ENCODE measurements around the gene SPINT1.
"Not testable (repeated sequence)": the region's sequence is repeated elsewhere in the genome, so short reads cannot be mapped to it uniquely, and the experiment has no call there.

SPINT1 gene

DNA sequence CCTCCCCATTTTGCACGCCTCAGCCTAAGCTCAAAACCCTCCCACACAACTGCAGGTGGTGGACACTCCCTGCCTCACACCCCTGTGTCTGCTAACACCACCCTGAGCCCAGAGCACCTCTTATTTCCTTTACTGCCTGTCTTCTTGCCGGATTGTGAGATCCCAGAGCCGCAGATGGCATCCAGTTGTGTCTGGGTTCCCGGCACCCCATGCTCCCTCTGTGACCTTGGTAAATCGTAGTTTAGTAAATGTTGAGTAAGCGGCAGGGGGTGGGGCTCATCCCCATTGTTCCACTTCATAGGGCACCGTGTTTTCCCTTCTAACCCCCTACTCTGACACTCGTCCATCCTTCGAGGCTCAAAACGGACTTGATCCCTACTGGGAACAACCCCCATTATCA is 14.9 kb downstream of the SPINT1 start:
- no peak for DNase-seq (ENCODE audit: low spot score)

DNA sequence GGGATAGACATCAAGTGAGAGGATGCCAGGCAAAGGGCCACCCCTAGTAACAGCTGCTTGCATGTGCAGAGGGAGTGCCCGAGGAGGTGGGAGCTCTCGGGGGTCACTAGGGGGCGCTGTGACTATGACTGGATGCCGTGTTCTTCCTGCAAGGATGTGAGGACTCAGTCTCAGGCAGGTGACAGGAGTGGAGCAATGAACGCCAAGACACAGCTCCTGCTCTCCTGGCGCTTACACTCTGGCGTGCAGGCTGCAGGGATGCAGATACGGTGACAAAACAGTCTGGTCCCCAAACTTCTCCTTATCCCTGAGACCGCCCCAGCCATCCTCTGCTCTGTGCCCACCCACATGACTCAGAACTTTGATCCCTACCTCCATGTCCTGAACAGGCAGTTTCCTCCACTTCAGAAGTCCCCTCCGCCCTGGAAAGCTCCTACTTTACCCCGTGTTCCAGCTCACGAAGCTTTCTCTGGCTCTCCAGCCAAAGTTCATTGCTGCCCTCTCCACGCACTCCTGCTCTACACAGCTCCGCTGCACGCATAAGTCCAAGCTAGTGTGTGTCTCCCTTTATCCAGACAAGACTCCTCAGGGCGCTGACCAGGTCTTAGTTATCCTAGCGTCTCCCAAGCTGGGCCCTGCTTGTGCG is 15.5 kb downstream of the SPINT1 start:
- no peak for DNase-seq (ENCODE audit: low spot score)

DNA sequence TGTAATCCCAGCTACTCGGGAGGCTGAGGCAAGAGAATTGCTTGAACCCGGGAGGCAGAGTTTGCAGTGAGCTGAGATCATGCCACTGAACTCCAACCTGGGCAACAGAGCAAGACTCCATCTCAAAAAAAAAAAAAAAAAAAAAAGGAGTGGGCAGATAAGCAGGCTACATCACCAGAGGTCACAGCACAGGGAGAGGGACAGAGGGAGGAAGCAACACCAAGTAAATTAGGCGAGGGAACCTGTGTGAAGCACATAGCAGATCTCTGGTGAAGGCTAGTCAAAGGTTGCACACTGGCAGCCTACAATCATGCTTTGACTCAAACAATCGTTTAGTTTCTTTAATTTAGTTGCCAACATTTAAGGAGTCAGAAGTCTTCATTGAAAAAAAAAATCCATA is 17.3 kb downstream of the SPINT1 start:
- not testable (repeated sequence) for DNase-seq (ENCODE audit: low spot score)

DNA sequence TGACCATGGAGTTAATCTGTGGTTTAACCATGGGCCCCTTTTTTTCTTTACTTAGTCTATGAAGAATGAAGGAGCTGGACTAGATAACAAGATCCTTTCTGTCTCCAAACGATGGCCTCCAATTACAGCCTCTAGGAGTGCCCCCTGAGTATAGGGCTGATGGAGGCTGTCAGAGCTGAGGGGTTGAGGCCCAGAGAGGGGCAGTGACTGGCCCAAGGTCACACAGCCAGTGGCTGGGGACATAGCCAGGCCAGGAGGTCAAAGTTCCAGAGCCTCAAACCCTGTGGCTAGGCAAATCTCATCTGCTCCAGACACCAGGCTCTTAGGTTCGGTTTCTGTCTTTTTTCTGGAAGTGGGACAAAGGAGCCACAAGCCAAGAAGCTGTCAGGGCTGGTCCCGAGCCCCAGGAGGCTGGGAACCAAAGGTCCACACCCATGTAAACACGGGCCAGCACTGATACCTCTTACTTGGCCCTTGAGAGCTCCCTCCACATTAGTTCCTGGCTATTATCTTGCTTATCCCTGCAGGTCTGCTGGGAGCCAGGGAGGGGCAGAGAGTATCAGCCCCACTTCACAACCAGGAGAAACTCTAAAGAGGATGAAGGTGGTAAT is 19.9 kb downstream of the SPINT1 start:
- no peak for DNase-seq (ENCODE audit: low spot score)

DNA sequence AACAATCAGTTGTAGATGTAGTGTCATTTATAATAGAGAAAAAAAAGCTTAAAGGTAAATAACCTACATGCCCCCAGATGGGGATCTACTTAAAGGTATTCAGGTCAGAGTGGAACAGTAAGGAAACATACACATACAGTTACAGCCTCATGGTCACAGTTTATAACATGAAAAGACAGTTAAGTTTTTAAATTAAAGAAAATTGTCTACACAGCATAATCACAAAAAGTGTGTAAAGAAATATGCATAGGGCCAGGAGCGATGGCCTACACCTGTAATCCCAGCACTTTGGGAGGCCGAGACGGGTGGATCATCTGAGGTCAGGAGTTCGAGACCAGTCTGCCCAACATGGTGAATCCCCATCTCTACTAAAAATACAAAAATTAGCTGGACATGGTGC is 23.4 kb downstream of the SPINT1 start:
- no peak for DNase-seq (ENCODE audit: low spot score)

DNA sequence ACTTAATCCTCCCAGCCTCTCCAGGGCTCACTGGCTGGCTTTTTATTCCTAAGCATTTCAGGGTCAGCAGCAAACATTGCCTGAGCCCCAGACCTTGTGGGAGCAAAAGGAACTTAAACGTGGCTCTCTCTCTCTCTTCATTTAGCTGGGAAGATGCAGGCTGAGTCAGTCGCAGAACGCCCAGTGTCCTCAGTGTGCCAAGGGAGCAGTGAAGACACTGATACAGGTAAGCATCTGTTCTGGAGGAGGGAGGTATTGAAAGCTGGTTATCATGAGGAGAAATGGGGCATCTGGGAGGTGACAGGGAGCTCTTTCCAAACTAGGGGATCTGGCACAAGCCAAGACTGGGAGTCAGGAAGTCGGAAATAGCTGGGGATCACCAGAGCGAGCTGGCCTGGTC is 25.8 kb downstream of the SPINT1 start:
- DNase-seq (ENCODE audit: low spot score): no peak

DNA sequence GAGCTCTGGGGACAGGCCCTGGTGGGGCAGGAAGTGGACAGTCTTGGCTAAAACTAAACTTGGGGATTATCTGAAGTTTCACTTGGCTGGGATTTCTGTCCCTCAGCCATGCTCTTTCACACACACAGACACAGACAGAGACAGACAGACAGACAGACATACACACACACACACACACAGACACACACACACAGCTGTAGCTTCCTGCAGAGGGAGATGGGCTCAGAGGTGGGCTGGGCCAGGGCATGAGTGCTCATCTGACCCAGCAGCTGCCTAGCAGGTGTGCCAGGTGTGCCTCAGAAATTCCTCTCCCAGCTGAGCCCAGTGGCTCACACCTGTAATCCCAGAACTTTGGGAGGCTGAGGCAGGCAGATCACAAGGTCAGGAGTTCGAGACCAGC is 26.9 kb downstream of the SPINT1 start:
- no peak for DNase-seq (ENCODE audit: low spot score)

DNA sequence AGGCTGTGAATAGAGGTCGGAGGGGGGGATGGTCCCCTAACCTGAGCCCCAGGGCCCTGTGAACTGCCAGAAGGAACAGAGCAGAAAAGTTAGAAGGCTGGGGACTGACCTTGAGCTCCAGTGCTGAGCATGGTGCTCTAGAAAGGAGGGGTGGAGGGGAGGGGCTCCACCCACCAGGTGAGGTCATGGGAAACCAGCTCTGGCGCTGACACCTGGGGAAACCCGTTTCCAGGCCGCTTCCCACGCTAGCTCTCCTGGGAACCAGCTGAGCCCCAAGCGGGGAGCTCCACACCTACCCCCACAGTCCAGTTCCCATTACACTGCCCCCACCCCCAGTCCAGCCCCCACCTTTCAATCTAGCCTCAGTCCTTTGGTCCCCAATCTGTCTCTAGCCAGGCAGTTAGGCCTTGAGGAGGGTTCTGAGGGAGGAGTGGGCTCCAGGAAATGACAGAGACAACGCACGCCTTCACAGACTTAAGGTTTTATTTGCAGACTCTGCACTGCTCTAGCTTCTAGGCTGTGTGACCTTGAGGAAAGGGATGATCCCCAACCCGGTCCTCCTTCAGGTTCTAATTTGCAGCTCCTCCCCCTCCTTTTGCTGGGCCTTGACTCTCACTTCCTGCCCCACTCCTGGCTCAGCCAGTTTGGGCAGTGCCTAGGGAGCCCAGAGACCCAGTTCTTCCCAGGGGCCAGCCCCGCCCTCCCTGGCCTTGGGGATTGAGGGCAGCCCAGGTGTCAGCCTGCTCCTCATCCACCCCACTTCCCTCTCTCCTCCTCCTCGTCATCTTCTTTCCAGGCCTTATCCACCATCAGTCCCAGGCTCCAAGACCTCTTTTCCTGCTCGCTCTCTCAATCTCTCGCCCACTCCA is 28.1 kb downstream of the SPINT1 start:
- no peak for DNase-seq (ENCODE audit: low spot score)

DNA sequence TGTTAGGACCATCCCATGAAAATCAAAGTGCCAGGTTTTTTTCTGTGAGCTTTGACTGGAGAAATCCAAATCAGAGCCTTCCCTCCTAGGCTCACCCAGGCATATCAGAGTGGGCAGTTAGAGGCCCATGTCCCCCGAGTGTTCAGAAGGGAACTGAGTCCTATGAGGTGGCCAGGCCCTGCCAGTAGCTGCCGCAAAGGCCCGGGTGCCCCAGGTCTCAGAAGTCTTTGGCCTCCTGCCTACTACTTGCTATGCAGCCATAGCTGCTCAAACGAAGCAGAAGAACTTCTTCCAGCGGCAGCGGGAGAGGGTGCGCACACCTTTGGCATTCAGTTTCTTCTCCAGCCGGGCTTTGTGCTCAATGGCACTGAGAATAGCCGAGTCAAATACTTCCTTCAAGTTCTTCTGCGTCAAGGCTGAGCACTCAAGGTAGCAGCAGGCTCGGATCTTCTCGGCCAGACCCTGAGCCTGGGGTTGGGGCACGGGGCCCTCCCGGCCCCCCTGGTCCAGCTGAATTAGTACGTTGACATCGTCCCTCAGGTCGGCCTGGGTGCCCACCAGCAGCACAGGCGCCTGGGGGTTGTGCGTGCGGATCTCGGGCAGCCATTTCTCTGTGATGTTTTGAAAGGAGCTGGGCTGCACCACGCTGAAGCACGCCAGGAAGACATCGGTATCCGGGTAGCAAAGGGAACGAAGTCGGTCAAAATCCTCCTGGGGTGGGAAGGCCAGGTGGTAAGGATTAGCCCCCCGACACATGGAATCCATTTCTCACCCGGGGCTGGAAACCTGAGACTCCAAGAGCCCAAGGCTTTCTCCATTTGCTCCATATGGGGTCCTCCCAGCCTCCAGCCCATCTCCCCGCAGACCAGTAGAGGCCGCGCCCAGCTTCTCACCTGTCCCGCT is 29.2 kb downstream of the SPINT1 start:
- no peak for DNase-seq (ENCODE audit: low spot score)

DNA sequence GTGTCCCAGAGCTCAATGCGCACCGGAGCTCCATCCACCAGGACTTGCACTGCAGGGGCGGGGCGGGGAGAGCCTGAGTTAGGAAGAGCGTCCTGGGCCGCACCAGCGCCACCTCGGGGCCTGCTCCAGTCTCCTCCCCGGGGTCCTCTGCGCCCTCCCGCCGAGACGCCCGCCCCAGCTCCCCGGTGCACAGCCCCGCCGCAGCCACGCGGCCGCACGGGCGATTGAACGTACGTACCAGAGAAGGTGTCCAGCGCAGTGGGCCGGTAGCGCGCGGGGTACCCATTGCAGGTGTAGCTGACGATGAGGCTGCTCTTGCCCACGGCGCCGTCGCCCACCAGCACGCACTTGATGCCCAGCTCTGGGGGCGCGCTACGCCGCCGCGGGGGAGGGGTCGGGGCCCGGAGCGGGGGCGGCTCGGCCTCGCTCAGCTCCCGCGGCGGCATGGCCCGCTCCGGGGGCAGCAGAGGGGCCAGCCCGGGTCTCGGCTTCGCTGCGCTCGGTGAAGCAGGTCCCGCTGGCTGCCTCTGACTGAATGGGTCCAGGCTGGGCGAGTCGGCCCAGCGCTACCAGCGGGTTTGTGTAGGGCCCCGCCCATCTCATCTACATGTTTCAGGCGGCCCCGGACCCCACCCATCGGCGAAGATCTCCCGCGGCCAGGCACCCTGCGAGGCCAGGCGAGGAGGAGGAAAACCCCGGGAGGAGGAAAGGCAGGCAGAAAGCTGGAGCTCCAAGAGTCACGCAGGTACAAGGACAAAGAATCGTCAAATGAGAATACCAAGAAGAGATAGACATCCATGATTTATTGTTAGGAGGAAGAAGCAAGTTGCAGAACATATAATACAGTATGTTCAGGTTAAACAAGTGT is 30.1 kb downstream of the SPINT1 start, which contains the start of gene RHOV:
Gene RHOV, minus strand, starts transcription at position 541 of the 868 bp plus-strand sequence. Its CDS starts 95 bp downstream, at position 446.
- no peak for DNase-seq (ENCODE audit: low spot score)

DNA sequence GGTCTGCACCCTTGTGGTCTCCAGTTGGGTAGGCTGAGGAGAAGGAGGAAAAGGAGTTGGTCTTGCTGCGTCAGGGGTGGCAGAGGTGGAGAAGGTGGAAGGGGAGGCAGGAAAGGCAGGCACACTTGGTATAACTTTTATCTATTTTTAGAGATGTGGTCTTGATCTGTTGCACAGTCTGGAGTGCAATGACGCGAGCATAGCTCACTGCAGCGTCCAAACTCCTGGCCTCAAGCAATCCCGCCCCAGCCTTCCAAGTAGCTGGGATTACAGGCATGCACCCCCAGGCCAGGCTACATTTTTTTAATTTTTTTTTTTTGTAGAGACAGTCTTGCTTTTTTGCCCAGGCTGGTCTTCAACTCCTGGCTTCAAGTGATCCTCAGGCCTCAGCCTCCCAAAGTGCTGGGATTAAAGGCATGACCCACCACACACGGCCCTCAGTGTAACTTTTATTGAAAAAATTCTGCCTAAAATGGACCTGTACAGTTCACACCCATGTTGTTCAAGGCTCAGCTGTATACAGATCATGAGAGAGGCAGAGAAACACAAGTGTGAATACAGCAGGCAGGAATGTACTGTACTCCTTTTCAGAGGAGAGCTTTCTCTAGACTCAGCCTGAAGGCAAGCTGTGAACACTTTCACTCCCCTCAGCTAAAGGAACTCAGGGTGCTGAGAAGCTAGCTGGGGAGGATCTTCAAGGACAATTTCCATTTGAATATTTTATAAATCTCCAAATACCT is 32.3 kb downstream of the SPINT1 start:
- no peak for DNase-seq (ENCODE audit: low spot score)

DNA sequence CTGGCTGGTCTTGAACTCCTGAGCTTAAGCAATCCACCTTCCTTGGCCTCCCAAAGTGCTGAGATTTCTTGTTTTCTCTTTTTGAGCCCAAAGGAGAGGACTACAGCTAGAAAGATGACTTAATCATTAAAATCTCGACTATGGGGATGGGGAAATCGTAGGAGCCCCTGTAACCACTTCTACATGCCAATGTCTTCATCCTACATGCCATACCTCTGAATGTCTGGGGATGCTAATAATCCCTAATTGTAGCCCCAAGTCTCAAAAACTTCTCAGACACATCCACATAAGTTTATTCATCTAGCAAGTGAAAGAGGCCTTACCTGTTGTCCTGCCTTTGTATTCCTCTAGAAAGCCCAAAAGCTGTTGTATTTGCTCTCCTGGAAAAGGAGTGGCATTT is 33.8 kb downstream of the SPINT1 start:
- no peak for DNase-seq (ENCODE audit: low spot score)

DNA sequence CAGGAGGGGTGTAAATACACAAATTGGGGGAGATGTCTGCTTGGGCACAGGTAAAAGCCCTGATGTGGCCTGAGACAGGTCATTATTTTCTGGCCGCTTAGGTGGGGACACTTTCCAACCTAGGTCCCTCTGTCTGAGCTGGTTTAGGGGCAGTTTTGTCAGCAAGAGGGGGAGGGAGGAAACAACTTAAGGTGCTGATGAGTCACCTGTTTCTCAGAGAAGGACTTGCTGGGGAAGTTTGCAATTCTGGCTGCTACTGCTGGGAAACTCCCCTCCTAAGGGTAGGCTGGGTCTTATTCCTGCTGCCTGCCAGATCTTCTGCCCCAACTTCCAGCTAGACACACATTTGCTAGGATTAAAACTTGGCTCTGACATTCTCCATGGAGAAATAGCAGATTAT is 34.9 kb downstream of the SPINT1 start:
- no peak for DNase-seq (ENCODE audit: low spot score)

DNA sequence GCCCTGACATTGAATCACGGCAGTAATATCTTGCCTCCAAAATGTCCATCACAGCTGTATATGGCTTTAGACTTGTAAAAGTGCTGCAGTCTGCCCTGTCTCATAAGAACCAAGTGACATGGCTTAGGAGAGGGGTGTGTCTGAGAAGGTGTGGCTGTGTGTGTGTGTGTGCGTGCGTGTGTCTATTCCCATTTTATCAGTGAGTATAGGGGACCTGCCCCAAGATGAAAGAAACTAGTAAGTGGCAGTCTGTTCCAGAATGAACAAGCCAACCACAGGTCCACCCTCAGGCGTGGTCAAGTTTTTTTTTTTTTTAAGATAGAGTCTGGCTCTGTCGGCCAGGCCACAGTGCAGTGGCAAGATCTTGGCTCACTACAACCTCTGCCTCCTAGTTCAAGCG is 35.8 kb downstream of the SPINT1 start:
- DNase-seq (ENCODE audit: low spot score): no peak

DNA sequence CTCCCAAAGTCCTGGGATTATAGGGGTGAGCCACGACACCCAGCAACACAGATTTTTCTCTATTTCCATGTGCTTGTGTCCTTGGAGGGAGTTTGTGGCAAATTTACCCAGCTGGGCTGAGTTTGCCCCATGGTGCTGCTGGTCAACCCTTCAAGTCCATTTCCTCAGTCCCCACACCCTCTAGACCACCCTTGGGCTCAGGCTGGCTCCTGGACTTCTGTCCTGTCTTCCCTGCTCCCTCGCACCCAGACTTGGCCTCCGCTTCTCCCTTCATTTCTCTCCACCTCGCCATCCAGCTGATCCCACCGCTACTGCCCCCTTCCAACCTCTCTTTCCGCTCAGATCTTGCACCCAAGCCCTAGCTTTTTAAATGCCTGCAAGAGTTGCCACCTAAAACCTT is 37.5 kb downstream of the SPINT1 start:
- DNase-seq (ENCODE audit: low spot score): no peak

DNA sequence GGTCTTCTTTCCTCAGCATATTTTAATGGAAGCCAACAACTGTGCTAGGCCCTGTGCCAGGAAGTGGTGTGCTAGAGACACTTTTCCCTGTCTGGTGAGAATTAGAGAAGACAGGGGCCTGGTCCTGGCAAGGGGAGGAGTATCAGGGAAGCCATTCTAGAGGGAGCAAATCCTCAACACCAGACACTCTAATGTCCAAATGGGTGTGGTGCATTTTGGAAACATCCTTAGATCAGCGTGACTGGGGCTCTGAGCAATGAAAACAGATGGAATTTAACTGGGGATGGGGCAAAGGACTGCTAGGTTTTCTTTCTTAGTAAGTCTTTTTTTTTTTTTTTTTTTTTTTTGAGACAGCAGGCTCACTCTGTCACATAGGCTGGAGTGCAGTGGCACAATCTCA is 42.7 kb downstream of the SPINT1 start:
- DNase-seq (ENCODE audit: low spot score): no peak

DNA sequence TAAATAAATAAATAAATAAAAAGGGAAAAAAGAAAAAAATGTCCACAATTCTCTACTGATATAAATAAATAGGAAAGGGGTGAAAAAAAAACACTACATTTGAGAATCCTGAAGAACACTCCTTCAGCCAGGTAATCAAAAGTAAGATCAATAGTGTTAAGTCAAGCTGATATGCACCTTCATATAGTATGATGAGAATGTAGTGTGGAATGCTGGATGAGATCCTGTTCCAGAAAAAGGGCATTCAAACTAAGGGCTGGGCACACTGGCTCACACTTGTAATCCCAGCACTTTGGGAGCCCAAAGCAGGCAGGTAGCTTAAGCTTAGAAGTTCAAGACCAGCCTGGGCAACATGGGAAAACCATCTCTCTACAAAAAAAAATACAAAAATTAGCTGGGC is 45.3 kb downstream of the SPINT1 start:
- DNase-seq (ENCODE audit: low spot score): no peak

DNA sequence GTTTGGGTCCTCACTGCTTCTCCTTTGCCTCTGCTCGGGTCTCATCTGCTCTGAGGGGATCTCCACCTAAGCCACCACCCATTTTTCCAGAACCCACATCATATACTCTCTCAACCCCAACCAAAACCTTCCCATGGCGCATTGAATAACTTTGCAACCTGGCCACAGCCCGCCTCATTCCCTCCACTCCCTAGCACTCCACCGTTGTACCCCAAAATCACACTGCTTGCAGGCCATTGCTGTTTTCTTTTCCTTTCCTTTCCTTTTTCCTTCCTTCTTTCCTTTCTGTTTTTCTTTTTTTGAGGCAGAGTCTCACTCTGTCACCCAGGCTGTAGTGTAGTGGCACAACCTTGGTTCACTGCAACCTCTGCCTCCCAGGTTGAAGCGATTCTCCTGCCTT is 47.3 kb downstream of the SPINT1 start:
- DNase-seq (ENCODE audit: low spot score): no peak

DNA sequence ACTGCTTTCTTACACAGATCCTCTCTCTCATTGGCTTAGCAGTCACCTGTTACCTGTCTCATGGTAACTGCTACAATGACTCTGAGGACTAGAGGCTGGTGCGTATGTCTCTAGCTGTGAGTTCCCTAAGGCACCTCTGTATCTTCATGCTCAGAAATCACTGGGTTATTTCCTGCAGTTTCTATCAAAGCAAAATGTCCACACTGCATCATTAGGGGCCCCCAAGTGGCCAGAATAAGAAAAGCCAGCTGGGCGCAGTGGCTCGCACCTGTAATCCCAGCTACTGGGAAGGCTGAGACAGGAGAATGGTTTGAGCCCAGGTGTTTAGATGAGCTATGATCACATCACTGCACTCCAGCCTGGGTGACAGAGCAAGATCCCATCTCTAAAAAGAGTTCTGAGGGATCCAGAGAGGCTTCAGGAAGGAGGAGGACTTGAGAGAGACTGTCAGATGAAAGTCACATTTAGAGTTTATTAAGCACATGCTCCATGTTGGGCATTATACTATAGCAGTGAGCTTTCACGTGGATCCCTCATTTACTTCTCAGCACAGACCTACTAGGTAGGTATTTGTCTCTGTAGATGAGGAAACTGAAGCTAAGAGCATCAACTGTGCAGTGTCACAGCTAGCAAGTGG is 48.1 kb downstream of the SPINT1 start:
- DNase-seq (ENCODE audit: low spot score): no peak

DNA sequence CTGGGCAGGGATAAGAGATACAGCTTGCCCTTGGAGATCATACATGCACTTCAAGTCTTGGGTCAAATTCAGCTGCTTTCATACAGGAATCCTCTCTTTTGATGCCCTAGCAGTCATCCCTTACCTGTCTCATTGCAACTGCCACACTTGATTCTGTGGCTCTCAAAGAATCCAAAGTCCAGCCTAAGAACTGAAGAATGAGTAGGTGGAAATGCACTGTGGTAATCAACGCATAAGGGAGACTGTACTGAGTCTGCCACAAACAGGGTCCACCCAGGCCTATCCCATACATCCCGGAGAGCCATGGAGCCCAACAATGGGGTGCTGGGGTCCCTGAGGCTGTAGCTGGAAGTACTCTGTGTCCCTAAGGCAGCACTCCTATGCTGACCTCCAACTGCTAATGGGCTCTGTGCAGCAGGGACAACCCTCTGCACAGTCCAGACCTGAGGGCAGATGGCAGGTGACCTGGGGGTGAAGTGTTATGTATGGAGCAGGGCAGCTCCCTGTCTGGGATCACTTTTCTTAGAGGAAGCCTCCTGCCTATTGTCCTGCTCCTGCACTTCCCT is 48.7 kb downstream of the SPINT1 start:
- no peak for DNase-seq (ENCODE audit: low spot score)
